RWPE1 (cell line): Measurements from ENCODE around the gene KCNT2.

Source experiments
- CTCF ChIA-PET: fragments of 350-600 bp; sonication (Branson Sonifier 250); formaldehyde crosslinking; extraction: SDS; loops from one replicate; lab custom pipeline; 2021; lab: Yijun Ruan, JAX
- POLR2A ChIA-PET: fragments of 400-600 bp; formaldehyde crosslinking; extraction: SDS; loops from one replicate; lab custom pipeline; 2020; ENCODE audit warnings: antibody characterized with exemption; ENCODE audit not compliant: low non-redundant PET; lab: Yijun Ruan, JAX
- DNase-seq: peaks from one replicate; pipeline ENCODE4 v3.0.0; 2012; ENCODE audit warnings: low spot score
- H3K27ac ChIP-seq: fragments of 450-650 bp; 2 replicates; pipeline ENCODE4 v1.5.1; 2017
- CTCF ChIP-seq: fragments of 450-650 bp; conservative IDR thresholded peaks from 2 replicates; pipeline ENCODE4 v1.5.1; 2017; ENCODE audit warnings: low read depth, mild to moderate bottlenecking

The KCNT2 gene

GRCh38 chr1:196193896-196194559 lies 414.2 kb downstream of the KCNT2 start:
- no peak overlapping the region for H3K27ac ChIP-seq
- TF ChIP-seq CTCF, result no peak
- no peak for DNase-seq
- ChIA-PET POLR2A (no interaction called here), CTCF (interaction anchor here (0.7 kb wide), 1 partner anchor 12 kb away, joined by 3 read pairs; no protein-coding TSS in a partner anchor)

- H3K27ac ChIP-seq, result no peak overlapping the region
- no peak for TF ChIP-seq CTCF
- ChIA-PET POLR2A (no interaction called here), CTCF (interaction anchor here (0.6 to 0.7 kb wide), 5 partner anchors 26 to 1143 kb away, joined by 3 to 7 read pairs (median 4); no protein-coding TSS in a partner anchor)
- no peak for DNase-seq
Observed at GRCh38 chr1:196183941-196184340, 424.3 kb downstream of the KCNT2 start.

GRCh38 chr1:196181594-196181878 lies 426.7 kb downstream of the KCNT2 start:
- ChIA-PET POLR2A (no interaction called here), CTCF (interaction anchor here (0.6 to 1.1 kb wide), 3 partner anchors 12 to 33 kb away, joined by 3 to 6 read pairs (median 3); no protein-coding TSS in a partner anchor)
- H3K27ac ChIP-seq, result peak overlapping the region; percentile 77

GRCh38 chr1:196180847-196181593 lies 427.2 kb downstream of the KCNT2 start:
- H3K27ac ChIP-seq, result peak overlapping the region; percentile 82
- ChIA-PET CTCF (interaction anchor here (0.6 to 1.1 kb wide), 5 partner anchors 12 to 119 kb away, joined by 3 to 6 read pairs (median 4); no protein-coding TSS in a partner anchor), POLR2A (no interaction called here)
- peak; percentile 89 for DNase-seq
- no peak for TF ChIP-seq CTCF

More at GRCh38 chr1:196181594-196181878, 426.7 kb downstream of the KCNT2 start:
- DNase-seq, result no peak
- no peak for TF ChIP-seq CTCF

- no peak overlapping the region for H3K27ac ChIP-seq
- no peak for TF ChIP-seq CTCF
- CTCF ChIA-PET, result interaction anchor here (0.7 kb wide), 1 partner anchor 158 kb away, joined by 4 read pairs; no protein-coding TSS in a partner anchor
- DNase-seq, result no peak
- POLR2A ChIA-PET, result no interaction called here
Observed at GRCh38 chr1:196178083-196178635, 430.1 kb downstream of the KCNT2 start.
